Kidney epithelial cell (primary cell): ENCODE measurements around the gene CAMTA1. TPM values are rescaled to one million over a fixed set of nuclear protein-coding genes. Genes with fewer than 3 reads are reported as not detected.
A peak's percentile ranks its signal among the peaks of the same experiment; 100 is the strongest.

Experiments used
- DNase-seq: peaks from one replicate; pipeline ENCODE4 v3.0.0-alpha.2; 2010; ENCODE audit warnings: low read depth
- H3K27me3 ChIP-seq: 2 replicates; pipeline ENCODE4 v1.6.0; 2011; ENCODE audit warnings: low read length; ENCODE audit not compliant: control insufficient read depth, insufficient read depth
- H3K36me3 ChIP-seq: 2 replicates; pipeline ENCODE4 v1.5.1; 2011; ENCODE audit warnings: low read length; ENCODE audit not compliant: control insufficient read depth, insufficient read depth
- H3K4me3 ChIP-seq: 2 replicates; pipeline ENCODE4 v1.5.1; 2011; ENCODE audit warnings: low read depth, mild to moderate bottlenecking, control low read depth, low read length
- total RNA-seq: library from RNA; depleted of rRNA; stranded (reverse); fragments of >200 nt; gene quantifications from 2 replicates; pipeline ENCODE4 v1.2.3, GENCODE V29; 2015
- TF ChIP-seq, protein P1 (sequence below): IDR thresholded peaks from 2 replicates; pipeline ENCODE4 v1.5.1; 2011; ENCODE audit warnings: mild to moderate bottlenecking, moderate library complexity, low read length, control low read depth, inconsistent platforms; ENCODE audit not compliant: insufficient read depth, poor library complexity, severe bottlenecking

The CAMTA1 gene
- total RNA-seq, 1 donor from 2014 or later, result 76.5 TPM

DNA sequence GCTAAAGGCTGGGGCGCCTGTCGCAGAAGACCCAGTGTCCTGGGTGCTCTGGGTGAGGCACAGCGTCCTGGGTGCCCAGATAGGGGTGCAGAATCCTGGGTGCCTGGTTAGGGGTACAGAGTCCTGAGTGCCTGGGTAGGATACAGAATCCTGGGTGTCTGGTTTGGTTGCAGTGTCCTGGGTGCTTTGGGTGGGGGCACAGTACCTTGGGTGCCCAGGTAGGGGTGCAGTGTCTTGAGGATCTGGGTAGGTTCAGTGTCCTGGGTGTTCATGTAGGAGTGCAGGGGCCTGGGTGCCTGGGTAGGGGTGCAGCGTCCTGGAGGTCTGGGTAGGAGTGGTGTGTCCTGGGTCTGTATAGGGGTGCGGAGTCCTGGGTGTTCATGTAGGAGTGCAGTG, 178.7 kb downstream of the CAMTA1 start:
- TF ChIP-seq, protein P1, sequence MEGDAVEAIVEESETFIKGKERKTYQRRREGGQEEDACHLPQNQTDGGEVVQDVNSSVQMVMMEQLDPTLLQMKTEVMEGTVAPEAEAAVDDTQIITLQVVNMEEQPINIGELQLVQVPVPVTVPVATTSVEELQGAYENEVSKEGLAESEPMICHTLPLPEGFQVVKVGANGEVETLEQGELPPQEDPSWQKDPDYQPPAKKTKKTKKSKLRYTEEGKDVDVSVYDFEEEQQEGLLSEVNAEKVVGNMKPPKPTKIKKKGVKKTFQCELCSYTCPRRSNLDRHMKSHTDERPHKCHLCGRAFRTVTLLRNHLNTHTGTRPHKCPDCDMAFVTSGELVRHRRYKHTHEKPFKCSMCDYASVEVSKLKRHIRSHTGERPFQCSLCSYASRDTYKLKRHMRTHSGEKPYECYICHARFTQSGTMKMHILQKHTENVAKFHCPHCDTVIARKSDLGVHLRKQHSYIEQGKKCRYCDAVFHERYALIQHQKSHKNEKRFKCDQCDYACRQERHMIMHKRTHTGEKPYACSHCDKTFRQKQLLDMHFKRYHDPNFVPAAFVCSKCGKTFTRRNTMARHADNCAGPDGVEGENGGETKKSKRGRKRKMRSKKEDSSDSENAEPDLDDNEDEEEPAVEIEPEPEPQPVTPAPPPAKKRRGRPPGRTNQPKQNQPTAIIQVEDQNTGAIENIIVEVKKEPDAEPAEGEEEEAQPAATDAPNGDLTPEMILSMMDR, result no peak
- DNase-seq, result no peak
- Histone ChIP-seq H3K27me3 (peaks cover 21% of the 10 kb centered on the region), H3K4me3 (no peak overlapping the region), H3K36me3 (no peaks in the 10 kb centered on the region)

DNA sequence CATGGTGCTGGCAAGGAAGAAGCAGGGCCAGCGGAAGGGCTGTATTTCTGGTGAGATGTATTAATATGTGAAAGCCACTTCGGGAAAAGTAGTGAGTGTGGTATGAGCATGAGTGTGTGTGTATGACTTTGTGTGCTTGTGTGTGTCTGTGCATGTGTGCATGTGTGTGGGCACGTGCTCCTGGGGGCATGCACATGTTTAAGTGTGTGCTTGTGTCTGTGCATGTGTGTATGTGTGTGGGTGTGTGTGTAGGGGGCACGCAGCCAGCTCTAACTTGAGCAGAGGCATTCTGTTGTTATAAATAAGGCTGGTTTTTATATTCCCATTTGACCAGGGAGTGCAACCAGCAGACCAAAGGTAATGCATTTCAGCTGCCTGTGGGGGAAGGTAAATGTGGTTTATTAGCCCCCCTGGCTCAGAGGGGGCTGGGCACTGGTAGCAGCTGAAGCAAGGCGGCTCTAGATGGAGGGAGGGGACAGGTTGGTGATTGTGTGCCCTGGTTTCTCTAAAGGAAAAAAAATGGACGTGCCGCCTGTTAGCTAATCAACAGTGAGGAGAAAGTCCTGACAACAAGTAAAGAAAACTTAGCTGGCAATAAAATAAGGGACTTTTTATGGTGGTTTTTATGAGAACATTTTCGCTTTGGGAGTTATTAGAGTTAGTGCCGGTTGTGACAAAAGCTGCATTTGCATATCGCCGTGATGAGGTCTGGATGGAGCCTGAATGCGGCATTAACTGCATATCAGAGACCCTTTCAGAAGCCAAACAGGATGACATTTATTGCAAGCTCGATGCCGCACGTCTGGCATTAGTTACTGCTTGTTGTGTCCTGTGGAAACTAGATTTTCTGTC, 180.1 kb downstream of the CAMTA1 start:
- TF ChIP-seq, protein P1, result no peak
- no peaks in the 10 kb centered on the region for H3K36me3 ChIP-seq
- DNase-seq, result no peak

DNA sequence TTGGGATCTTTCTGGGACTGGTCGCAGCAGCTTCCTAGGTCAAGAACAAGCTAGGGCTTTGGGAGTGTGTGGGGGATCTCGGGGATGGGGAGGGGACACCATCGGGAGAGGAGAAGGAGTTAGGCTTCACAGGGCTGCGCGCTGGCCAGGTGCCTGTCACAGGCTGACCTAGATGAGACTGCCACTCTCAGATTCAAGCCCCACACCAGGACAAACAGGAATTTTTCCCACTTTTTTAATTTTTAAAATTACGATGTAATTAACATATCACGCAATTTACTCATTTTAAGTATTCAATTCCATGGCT, 180.6 kb downstream of the CAMTA1 start:
- Histone ChIP-seq H3K36me3 (no peaks in the 10 kb centered on the region), H3K27me3 (peaks cover 21% of the 10 kb centered on the region), H3K4me3 (no peak overlapping the region)
- DNase-seq, result no peak
- TF ChIP-seq, protein P1, result no peak

More for the DNA sequence above, 180.1 kb downstream of the CAMTA1 start:
- Histone ChIP-seq H3K27me3 (peaks cover 21% of the 10 kb centered on the region), H3K4me3 (no peak overlapping the region)

DNA sequence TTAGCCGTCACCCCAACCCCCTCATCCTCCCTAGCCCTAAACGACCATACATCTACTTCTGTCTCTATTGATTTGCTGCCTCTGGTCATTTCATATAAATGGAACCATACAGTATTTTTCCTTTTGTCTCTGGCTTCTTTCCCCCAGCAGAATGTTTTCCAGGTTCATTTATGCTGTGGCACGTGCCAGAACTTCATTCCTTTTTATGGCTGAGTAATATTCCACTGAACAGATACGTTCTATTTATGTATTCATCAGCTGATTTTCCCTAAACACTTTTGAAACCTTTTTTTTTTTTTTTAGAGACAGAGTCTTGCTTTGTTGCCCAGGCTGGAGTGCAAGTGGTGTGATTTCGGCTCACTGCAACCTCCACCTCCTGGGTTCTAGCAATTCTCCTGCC, 181.1 kb downstream of the CAMTA1 start:
- H3K36me3 ChIP-seq, result no peaks in the 10 kb centered on the region
- no peak overlapping the region for H3K4me3 ChIP-seq
- no peak for DNase-seq
- TF ChIP-seq, protein P1, result no peak
- H3K27me3 ChIP-seq, result peaks cover 19% of the 10 kb centered on the region

DNA sequence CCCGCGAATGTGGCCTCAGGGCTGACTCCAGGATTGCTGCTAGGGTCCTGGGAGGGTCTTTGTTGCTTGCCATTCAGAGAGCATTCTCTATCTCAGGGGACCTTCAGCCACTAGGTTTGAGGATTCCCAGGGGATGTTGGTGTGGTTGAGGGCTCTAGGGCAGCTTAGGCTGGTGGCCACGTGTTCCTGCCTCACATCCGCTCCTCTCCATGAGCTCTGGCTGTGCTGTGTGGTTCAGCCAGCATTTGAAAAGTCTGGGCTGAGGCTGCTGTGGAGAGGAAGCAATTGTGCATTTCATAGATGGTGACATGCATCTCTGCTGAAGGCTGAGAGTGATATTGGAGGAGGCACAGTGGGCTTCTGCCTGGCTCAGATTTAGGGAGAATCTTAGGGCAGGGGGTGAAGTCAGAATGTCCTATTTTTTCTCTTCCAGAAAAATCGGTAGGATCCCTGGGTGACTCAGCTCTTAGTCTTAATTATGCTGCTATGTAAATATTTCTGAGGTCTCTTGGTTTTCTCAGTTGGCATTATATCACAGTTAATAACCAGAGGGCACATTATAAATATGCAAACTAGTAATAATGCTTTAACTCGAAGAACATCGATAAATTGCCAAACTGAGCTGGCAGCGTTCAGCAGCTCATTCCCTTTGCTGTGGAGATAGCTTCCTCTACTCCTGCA, 182.3 kb downstream of the CAMTA1 start:
- Histone ChIP-seq H3K27me3 (peaks cover 13% of the 10 kb centered on the region), H3K4me3 (no peak overlapping the region), H3K36me3 (no peaks in the 10 kb centered on the region)
- DNase-seq, result no peak
- TF ChIP-seq, protein P1, result no peak

DNA sequence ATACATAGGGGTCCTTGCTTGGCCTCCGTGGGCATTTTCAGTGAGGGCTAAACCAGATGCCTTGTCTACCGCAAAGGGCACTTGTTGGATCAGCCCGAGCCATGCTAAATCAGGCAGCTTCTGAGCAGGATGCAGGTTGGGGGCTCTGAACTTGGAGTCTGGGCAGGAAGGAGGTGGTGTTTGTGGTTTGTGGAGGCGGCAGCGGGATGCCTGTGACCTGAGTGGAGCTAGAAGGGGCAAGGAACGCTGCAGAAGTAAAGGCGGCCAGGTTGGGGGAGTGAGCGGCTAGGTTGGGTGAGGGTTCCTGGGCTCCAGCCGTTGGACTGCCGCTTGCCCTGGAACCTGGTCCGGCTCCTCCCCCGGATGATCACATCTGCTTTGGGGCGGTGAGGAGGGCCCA, 183.9 kb downstream of the CAMTA1 start:
- DNase-seq, result peak; percentile 35
- Histone ChIP-seq H3K36me3 (no peaks in the 10 kb centered on the region), H3K27me3 (peaks cover 8% of the 10 kb centered on the region), H3K4me3 (no peak overlapping the region)
- TF ChIP-seq, protein P1, result no peak
